Measurements from ENCODE around the gene UBE3A. TPM values are rescaled to one million over a fixed set of nuclear protein-coding genes. Genes with fewer than 3 reads are reported as not detected.

Gene UBE3A
- total RNA-seq, 2 donors from 2014 or later = 61.1 to 79.8 TPM

- WGBS = 74% methylated on average over 3 of the region's 3 CpGs
- DNase-seq (ENCODE audit: low spot score) = no peak
Observed at GRCh38 chr15:25287823-25288222, 151.0 kb downstream of the UBE3A start.

More at GRCh38 chr15:25287823-25288222, 151.0 kb downstream of the UBE3A start:
- TF ChIP-seq POLR2A (IDR thresholded peaks at IDR 0.05) (no peak), CTCF (IDR thresholded peaks at IDR 0.05) (no peak), POLR2AphosphoS5 (IDR thresholded peaks at IDR 0.05) (no peak)
- no peaks in the 10 kb centered on the region for H3K9me3 ChIP-seq
- no peak overlapping the region for H3K27ac ChIP-seq
- H3K4me3 ChIP-seq = no peak overlapping the region
- no peaks in the 10 kb centered on the region for H3K36me3 ChIP-seq
- H3K27me3 ChIP-seq (replicated peaks; ENCODE audit: insufficient read depth) = no peaks in the 10 kb centered on the region
- intact Hi-C loops (cut with DNase I) = no loop called here
- H3K4me1 ChIP-seq (replicated peaks) = no peaks in the 10 kb centered on the region
